ENCODE measurements around the gene CABP1.

Gene CABP1

DNA sequence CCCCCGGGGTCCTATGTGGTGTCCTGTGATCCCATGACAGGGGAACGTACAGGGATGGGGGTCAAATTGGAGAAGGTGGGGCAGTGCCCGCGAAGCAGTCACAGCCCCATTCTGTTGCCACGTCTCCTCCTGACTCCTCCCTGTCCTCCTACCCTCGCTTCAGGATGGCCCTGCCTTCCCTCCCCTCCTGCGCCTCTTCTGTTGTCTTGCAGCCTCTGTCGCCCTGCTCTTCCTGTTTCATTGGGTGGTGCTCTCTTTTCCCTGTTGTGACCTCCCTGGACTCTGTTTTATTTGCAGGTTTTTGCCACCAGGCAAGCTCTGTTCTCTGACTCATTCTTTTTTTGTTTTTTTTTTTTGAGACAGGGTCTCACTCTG is 18.7 kb downstream of the CABP1 start:
- DNase-seq (ENCODE audit: insufficient read length, low spot score) (no peak), FAIRE-seq (no peak)
- TF ChIP-seq, protein P1, sequence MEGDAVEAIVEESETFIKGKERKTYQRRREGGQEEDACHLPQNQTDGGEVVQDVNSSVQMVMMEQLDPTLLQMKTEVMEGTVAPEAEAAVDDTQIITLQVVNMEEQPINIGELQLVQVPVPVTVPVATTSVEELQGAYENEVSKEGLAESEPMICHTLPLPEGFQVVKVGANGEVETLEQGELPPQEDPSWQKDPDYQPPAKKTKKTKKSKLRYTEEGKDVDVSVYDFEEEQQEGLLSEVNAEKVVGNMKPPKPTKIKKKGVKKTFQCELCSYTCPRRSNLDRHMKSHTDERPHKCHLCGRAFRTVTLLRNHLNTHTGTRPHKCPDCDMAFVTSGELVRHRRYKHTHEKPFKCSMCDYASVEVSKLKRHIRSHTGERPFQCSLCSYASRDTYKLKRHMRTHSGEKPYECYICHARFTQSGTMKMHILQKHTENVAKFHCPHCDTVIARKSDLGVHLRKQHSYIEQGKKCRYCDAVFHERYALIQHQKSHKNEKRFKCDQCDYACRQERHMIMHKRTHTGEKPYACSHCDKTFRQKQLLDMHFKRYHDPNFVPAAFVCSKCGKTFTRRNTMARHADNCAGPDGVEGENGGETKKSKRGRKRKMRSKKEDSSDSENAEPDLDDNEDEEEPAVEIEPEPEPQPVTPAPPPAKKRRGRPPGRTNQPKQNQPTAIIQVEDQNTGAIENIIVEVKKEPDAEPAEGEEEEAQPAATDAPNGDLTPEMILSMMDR (IDR thresholded peaks at IDR 0.05; ENCODE audit: insufficient read depth, missing control alignments): no peak

GRCh38 chr12:120661432-120661831 is 21.0 kb downstream of the CABP1 start:
- FAIRE-seq: no peak
- no peak for DNase-seq (ENCODE audit: insufficient read length, low spot score)
- TF ChIP-seq, protein P1 (IDR thresholded peaks at IDR 0.05; ENCODE audit: insufficient read depth, missing control alignments): no peak

- DNase-seq (ENCODE audit: insufficient read length, low spot score) (no peak), FAIRE-seq (no peak)
- TF ChIP-seq, protein P1 (IDR thresholded peaks at IDR 0.05; ENCODE audit: insufficient read depth, missing control alignments): no peak
Observed at GRCh38 chr12:120662879-120663278, 22.5 kb downstream of the CABP1 start.

- DNase-seq (ENCODE audit: insufficient read length, low spot score): no peak
- TF ChIP-seq, protein P1 (IDR thresholded peaks at IDR 0.05; ENCODE audit: insufficient read depth, missing control alignments): no peak
Observed at GRCh38 chr12:120663741-120664140, 23.3 kb downstream of the CABP1 start.

DNA sequence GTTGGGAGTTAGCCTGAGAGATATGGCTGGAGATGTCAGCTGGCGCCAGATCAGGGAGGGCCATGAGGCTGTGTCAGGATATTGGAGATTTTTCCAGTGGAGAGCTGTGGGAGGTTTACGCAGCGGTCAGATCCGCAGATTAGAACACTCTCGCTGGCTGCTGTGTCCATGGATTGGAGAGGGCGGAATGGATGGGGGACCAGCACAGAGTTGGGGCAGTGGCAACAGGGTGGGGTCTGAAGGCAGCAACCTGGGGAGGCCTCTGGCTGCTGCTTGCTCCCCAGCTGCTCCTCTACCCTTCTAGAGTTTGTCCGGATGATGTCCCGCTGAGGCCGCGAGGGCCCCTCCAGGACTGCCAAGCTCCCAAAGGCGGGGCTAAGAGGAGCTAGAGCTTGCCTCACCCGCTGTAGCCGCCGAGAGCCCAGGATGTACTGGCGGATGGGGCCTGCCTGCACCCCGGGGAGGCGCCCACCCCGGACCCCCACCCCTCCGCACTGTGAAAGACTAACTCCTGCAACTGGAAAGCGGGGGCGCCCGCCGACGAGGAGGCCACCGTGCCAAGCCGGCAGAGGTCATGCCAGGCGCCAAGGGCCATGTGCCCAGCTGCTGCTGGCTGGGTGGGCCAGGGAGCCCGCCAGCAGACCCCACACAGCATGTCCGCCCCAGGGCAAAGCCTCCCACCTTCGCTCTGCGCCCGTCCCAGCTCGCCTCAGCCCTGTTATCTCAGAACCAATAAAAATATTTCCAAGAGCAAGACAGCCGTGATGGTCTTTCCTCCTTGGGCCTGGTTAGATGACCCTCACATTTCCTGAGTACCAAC is 26.4 kb downstream of the CABP1 start:
- FAIRE-seq (no peak), DNase-seq (ENCODE audit: insufficient read length, low spot score) (no peak)
- TF ChIP-seq, protein P1 (IDR thresholded peaks at IDR 0.05; ENCODE audit: insufficient read depth, missing control alignments): no peak

More at GRCh38 chr12:120663741-120664140, 23.3 kb downstream of the CABP1 start:
- FAIRE-seq: no peak

DNA sequence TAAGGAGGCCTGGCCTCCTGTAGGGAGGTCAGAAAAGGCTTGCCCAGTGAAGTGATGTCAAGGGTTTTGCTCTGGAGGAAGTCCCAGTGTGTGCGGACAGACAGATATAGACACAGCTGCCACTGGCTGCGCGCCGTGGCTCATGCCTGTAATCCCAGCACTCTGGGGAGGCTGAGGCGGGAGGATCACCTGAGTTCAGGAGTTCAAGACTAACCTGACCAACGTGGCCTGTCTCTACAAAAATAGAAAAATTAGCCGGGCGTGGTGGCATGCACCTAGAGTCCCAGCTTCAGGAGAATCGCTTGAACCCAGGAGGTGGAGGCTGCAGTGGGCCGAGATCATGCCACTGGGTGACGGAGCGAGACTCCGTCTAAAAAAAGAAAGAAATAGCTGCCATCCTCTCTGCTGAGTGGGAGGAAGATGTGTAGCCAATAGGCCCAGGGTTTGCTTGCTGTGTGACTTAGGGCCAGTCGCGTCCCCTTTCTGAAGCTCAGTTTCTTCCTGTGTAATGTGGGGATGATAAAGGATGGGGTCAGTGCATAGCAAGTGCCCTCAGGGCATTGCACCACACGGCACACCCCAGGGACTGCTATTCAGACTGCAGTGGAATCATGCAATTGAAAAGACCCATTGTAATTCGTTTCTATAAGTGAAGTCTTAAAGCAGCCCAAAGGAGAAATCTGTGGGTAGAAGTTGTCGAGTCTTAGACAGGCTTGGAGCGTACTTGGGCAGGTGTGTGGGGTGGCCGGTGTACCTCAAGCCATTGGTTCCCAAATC is 27.9 kb downstream of the CABP1 start:
- no peak for FAIRE-seq
- TF ChIP-seq, protein P1 (IDR thresholded peaks at IDR 0.05; ENCODE audit: insufficient read depth, missing control alignments): no peak
- DNase-seq (ENCODE audit: insufficient read length, low spot score): no peak

Measured in D721Med (cell line).